ENCODE measurements around the gene ZNF543. TPM values are rescaled to one million over a fixed set of nuclear protein-coding genes. Genes with fewer than 3 reads are reported as not detected.

The ZNF543 gene
- polyA plus RNA-seq, 1 of the 3 experiments (the other 2 are of a cell fraction) = 1.2 TPM

DNA sequence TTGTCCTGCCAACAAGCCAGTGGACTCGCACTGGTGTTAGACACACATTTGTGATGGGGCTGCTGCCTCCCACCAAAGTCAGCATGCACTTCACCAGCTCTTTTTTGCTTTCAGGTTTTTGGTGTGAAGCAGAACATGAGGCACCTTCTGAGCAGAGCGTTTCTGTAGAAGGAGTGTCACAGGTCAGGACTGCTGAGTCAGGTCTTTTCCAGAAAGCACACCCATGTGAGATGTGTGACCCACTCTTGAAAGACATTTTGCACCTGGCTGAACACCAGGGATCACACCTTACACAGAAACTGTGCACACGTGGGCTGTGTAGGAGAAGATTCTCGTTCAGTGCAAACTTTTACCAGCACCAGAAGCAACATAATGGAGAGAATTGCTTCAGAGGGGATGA lies 35.6 kb downstream of the ZNF543 start:
- ChIA-PET POLR2A (no interaction called here), CTCF (interaction anchor here (0.8 kb wide), 1 partner anchor 51 kb away, joined by 3 read pairs; no protein-coding TSS in a partner anchor)
- 88% methylated on average over 4 of the region's 4 CpGs for WGBS (ENCODE audit: low lambda C conversion rate)
- Histone ChIP-seq H3K9me3 (no peaks in the 10 kb centered on the region), H3K79me2 (ENCODE audit: insufficient read depth) (peaks cover 35% of the 10 kb centered on the region), H3K9ac (no peak overlapping the region), H3F3A (replicated peaks; ENCODE audit: insufficient read depth) (no peaks in the 10 kb centered on the region), H3K4me1 (ENCODE audit: control insufficient read depth in 1 of 2, insufficient read depth in 2 of 2, low read depth in 1 of 2, low read length in 1 of 2) (peaks cover 7 to 16% of the 10 kb centered on the region in 2 experiments; a peak in 2 of 4 replicates), H3K4me2 (no peak overlapping the region), H3K9me2 (no peaks in the 10 kb centered on the region), H3K4me3 (ENCODE audit: low read depth in 2 of 2, low read length in 1 of 2) (no peak overlapping the region), H4K20me1 (ENCODE audit: insufficient read depth) (no peaks in the 10 kb centered on the region), H3K27ac (ENCODE audit: low read depth in 2 of 2, low read length in 1 of 2) (no peak overlapping the region), H2AFZ (ENCODE audit: low read depth) (no peak overlapping the region), H3K27me3 (ENCODE audit: insufficient read depth) (no peaks in the 10 kb centered on the region), H3K36me3 (replicated peaks in 1 of 2; ENCODE audit: control insufficient read depth in 1 of 2, insufficient read depth in 2 of 2, low read length in 1 of 2) (peaks cover 36 to 57% of the 10 kb centered on the region in 2 experiments)
- no peak for DNase-seq
- TF ChIP-seq MEF2A (IDR thresholded peaks at IDR 0.05; ENCODE audit: borderline replicate concordance, low read depth) = no peak
- TF ChIP-seq SIN3A (IDR thresholded peaks at IDR 0.05; ENCODE audit: borderline replicate concordance, low read depth, low read length) = no peak
- no peak for TF ChIP-seq YY1 (IDR thresholded peaks at IDR 0.05; ENCODE audit: low read depth)
- TF ChIP-seq NFIC (IDR thresholded peaks at IDR 0.05; ENCODE audit: borderline replicate concordance) = no peak
- TF ChIP-seq EP300 (IDR thresholded peaks at IDR 0.05; ENCODE audit: borderline replicate concordance in 1 of 2, low read depth in 1 of 2, low read length in 1 of 2) = no peak
- no peak for TF ChIP-seq MXI1 (IDR thresholded peaks at IDR 0.05; ENCODE audit: low read depth, low read length)
- no peak for TF ChIP-seq EZH2phosphoT487 (IDR thresholded peaks at IDR 0.05; ENCODE audit: borderline replicate concordance, low read depth)
- no peak for TF ChIP-seq SMC3 (IDR thresholded peaks at IDR 0.05; ENCODE audit: low read depth, low read length)
- no peak for TF ChIP-seq TAF1 (IDR thresholded peaks at IDR 0.05; ENCODE audit: borderline replicate concordance, low read depth, low read length)
- TF ChIP-seq FOSL2 (IDR thresholded peaks at IDR 0.05; ENCODE audit: borderline replicate concordance, low read depth) = no peak
- no peak for TF ChIP-seq CHD2 (IDR thresholded peaks at IDR 0.05; ENCODE audit: low read length, partially characterized antibody)
- TF ChIP-seq FOXJ3 (CRISPR knock-in tag; IDR thresholded peaks at IDR 0.05) = no peak
- TF ChIP-seq POLR2AphosphoS5 (IDR thresholded peaks at IDR 0.05; ENCODE audit: low read depth, low read length) = no peak
- no peak for TF ChIP-seq RFX5 (IDR thresholded peaks at IDR 0.05; ENCODE audit: low read length)
- TF ChIP-seq JUND (IDR thresholded peaks at IDR 0.05) = no peak
- no peak for TF ChIP-seq RCOR1 (IDR thresholded peaks at IDR 0.05; ENCODE audit: low read length)

DNA sequence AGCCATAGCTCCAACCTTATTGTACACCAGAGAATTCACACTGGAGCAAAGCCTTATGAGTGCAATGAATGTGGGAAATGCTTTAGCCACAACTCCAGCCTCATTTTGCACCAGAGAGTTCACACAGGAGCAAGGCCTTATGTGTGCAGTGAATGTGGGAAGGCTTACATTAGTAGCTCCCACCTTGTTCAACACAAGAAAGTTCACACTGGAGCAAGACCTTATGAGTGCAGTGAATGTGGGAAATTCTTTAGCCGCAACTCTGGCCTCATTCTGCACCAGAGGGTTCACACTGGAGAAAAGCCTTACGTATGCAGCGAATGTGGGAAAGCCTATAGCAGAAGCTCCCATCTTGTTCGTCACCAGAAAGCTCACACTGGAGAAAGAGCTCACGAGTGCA lies 37.1 kb downstream of the ZNF543 start:
- H3K4me2 ChIP-seq = no peak overlapping the region
- peaks cover 22% of the 10 kb centered on the region for H3K79me2 ChIP-seq (ENCODE audit: insufficient read depth)
- no peak overlapping the region for H3K27ac ChIP-seq (ENCODE audit: low read depth in 2 of 2, low read length in 1 of 2)
- H3K9ac ChIP-seq = no peak overlapping the region
- CTCF ChIA-PET = interaction anchor here (0.7 kb wide), 1 partner anchor 187 kb away, joined by 3 read pairs; no protein-coding TSS in a partner anchor
- peaks cover 3 to 7% of the 10 kb centered on the region in 2 experiments; a peak in 2 of 4 replicates for H3K4me1 ChIP-seq (ENCODE audit: control insufficient read depth in 1 of 2, insufficient read depth in 2 of 2, low read depth in 1 of 2, low read length in 1 of 2)
- no peak for DNase-seq
- 100% methylated on average over 5 of the region's 5 CpGs for WGBS (ENCODE audit: low lambda C conversion rate)
- no peaks in the 10 kb centered on the region for H3K9me2 ChIP-seq
- POLR2A ChIA-PET = no interaction called here
- H4K20me1 ChIP-seq (ENCODE audit: insufficient read depth) = no peaks in the 10 kb centered on the region
- peaks cover 6% of the 10 kb centered on the region for H3F3A ChIP-seq (replicated peaks; ENCODE audit: insufficient read depth)
- no peak overlapping the region for H2AFZ ChIP-seq (ENCODE audit: low read depth)
- H3K4me3 ChIP-seq (ENCODE audit: low read depth in 2 of 2, low read length in 1 of 2) = no peak overlapping the region
- H3K9me3 ChIP-seq = no peaks in the 10 kb centered on the region
- TF ChIP-seq TEAD4 (IDR thresholded peaks at IDR 0.05; ENCODE audit: borderline replicate concordance, insufficient read depth) = no peak
- peaks cover 36 to 57% of the 10 kb centered on the region in 2 experiments for H3K36me3 ChIP-seq (replicated peaks in 1 of 2; ENCODE audit: control insufficient read depth in 1 of 2, insufficient read depth in 2 of 2, low read length in 1 of 2)
- no peaks in the 10 kb centered on the region for H3K27me3 ChIP-seq (ENCODE audit: insufficient read depth)

All from SK-N-SH (cell line).